GM12872 (cell line): ENCODE data around the gene TMED4.

ENCODE experiments used
- CTCF ChIP-seq: IDR thresholded peaks from 3 replicates; pipeline ENCODE4 v1.5.1; 2011; ENCODE audit warnings: low read depth, mild to moderate bottlenecking, low read length, moderate library complexity; ENCODE audit not compliant: insufficient read depth

Gene TMED4

GRCh38 chr7:44533301-44534055 lies 48.6 kb downstream of the TMED4 start:
- TF ChIP-seq CTCF, result no peak

- TF ChIP-seq CTCF, result no peak
Measured at GRCh38 chr7:44531421-44532380, 50.3 kb downstream of the TMED4 start.

GRCh38 chr7:44530990-44531389 lies 51.0 kb downstream of the TMED4 start:
- TF ChIP-seq CTCF, result no peak
